ENCODE data around the gene AFF3. TPM values are rescaled to one million over a fixed set of nuclear protein-coding genes. Genes with fewer than 3 reads are reported as not detected.

AFF3 gene
- total RNA-seq, 4 donors from 2014 or later, result 9.0 to 20.2 (median 14.5) TPM

DNA sequence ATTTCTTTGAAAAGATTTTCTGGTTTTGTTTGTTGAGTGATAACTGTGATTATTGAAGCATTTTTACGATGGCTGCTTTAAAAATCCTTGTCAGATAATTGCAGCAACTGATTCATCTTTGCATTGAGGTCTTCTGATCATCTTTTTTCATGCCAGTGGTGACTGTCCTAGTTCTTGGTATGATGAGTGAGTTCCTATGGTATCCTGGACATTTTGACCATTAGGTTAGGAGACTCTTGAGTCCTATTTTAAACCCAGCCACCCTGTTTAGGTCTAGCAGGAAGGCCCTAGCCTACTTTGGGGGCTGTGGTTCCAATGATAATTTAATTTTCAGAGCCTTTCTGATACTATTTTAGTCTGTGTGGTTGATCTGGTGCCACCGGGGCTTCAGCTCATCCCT lies 579.9 kb downstream of the AFF3 start:
- Histone ChIP-seq H3K36me3 (no peaks in the 10 kb centered on the region), H3K9me3 (no peaks in the 10 kb centered on the region), H3K4me1 (no peaks in the 10 kb centered on the region), H3K27me3 (no peaks in the 10 kb centered on the region), H3K27ac (no peak overlapping the region), H3K4me3 (no peak overlapping the region)
- in situ Hi-C loops (cut with MboI; ENCODE audit: low pct_ligation_motif_present in 1 of 4, low pct_unique_long_range_greater_than_20kb in 1 of 4, low sequenced_read_pairs in 3 of 4), result loop anchor here in 2 of 4 donors (10.0 to 25.0 kb wide), 2 partner anchors 692 to 700 kb away; no protein-coding TSS in a partner anchor
- intact Hi-C loops (cut with DNase I; ENCODE audit: low total_unique reads), result no loop called here
- TF ChIP-seq, protein P1, sequence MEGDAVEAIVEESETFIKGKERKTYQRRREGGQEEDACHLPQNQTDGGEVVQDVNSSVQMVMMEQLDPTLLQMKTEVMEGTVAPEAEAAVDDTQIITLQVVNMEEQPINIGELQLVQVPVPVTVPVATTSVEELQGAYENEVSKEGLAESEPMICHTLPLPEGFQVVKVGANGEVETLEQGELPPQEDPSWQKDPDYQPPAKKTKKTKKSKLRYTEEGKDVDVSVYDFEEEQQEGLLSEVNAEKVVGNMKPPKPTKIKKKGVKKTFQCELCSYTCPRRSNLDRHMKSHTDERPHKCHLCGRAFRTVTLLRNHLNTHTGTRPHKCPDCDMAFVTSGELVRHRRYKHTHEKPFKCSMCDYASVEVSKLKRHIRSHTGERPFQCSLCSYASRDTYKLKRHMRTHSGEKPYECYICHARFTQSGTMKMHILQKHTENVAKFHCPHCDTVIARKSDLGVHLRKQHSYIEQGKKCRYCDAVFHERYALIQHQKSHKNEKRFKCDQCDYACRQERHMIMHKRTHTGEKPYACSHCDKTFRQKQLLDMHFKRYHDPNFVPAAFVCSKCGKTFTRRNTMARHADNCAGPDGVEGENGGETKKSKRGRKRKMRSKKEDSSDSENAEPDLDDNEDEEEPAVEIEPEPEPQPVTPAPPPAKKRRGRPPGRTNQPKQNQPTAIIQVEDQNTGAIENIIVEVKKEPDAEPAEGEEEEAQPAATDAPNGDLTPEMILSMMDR (IDR thresholded peaks at IDR 0.05), result no peak
- no peak for TF ChIP-seq EP300 (IDR thresholded peaks at IDR 0.05; ENCODE audit: low read depth)
- no peak for TF ChIP-seq POLR2A (IDR thresholded peaks at IDR 0.05)
- no peak for TF ChIP-seq POLR2AphosphoS5 (IDR thresholded peaks at IDR 0.05)
- DNase-seq, result no peak
- WGBS, 2 donors (ENCODE audit: low coverage in 1 of 2), result 90 to 93% methylated on average over 2 of the region's 2 CpGs

DNA sequence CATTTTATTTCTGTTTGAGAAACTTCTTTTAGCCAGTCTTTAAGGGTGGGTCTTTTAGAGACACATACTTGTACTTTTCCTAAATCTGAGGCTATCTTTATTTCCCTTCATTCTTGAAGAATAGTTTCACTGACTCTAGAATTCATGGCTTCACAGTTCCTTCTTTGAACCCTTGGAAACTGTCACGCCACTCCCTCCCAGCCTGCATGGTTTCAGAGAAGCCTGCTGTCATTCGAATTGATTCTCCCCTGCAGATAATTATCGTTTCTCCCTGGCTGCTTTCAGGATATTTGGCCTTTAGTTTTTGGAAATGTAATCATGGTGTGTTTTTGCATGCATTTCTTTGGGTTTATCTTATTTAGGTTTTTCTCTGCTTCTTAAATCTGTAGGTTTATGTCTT lies 580.6 kb downstream of the AFF3 start:
- no peaks in the 10 kb centered on the region for H3K4me1 ChIP-seq
- H3K27me3 ChIP-seq, result no peaks in the 10 kb centered on the region
- DNase-seq, result no peak
- TF ChIP-seq EP300 (IDR thresholded peaks at IDR 0.05; ENCODE audit: low read depth) (no peak), POLR2A (IDR thresholded peaks at IDR 0.05) (no peak), POLR2AphosphoS5 (IDR thresholded peaks at IDR 0.05) (no peak)
- TF ChIP-seq, protein P1 (IDR thresholded peaks at IDR 0.05), result no peak
- H3K4me3 ChIP-seq, result no peak overlapping the region
- WGBS, 2 donors (ENCODE audit: low coverage in 1 of 2), result 83% methylated on average over 3 of the region's 3 CpGs; no CpG with 5 or more reads in 1 of the 2 donors
- H3K9me3 ChIP-seq, result no peaks in the 10 kb centered on the region
- no peaks in the 10 kb centered on the region for H3K36me3 ChIP-seq
- intact Hi-C loops (cut with DNase I; ENCODE audit: low total_unique reads) (no loop called here), in situ Hi-C loops (cut with MboI; ENCODE audit: low pct_ligation_motif_present in 1 of 4, low pct_unique_long_range_greater_than_20kb in 1 of 4, low sequenced_read_pairs in 3 of 4) (loop anchor here in 2 of 4 donors (10.0 to 25.0 kb wide), 2 partner anchors 693 to 700 kb away; no protein-coding TSS in a partner anchor)
- no peak overlapping the region for H3K27ac ChIP-seq

DNA sequence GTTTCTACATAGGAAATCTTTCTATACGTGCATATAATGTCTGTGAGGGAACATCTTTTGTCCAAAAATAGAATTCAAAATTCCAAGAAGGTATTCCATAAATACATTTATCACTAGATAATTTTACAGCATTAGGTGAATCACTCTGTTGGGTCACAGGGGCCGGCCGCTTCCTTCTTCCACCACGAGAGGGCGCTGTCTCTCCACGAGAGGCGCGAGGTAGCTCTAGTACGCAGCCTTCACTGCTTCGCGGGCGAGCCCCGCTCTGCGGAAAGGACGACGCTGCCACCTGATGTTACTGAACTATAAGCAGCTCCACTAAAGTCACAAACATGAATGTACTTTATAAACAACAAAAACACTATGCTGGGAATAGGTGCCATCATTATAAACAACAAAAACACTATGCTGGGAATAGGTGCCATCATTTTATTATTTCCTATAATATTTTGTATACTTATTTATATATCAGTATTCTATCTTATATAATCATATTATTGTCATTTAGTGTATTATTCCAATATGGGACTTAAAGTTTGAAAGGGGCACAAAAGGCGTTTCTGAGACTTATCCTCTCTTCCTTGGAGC lies 583.2 kb downstream of the AFF3 start:
- DNase-seq, result peak; percentile 85
- WGBS, 2 donors (ENCODE audit: low coverage in 1 of 2), result 5 to 29% methylated on average over 2 to 17 of the region's 17 CpGs
- Histone ChIP-seq H3K36me3 (no peaks in the 10 kb centered on the region), H3K27ac (no peak overlapping the region), H3K4me3 (no peak overlapping the region), H3K27me3 (no peaks in the 10 kb centered on the region), H3K4me1 (no peaks in the 10 kb centered on the region), H3K9me3 (no peaks in the 10 kb centered on the region)
- intact Hi-C loops (cut with DNase I; ENCODE audit: low total_unique reads), result loop anchor here (1.0 to 5.0 kb wide), 3 partner anchors 548 to 701 kb away; no protein-coding TSS in a partner anchor
- in situ Hi-C loops (cut with MboI; ENCODE audit: low pct_ligation_motif_present in 1 of 4, low pct_unique_long_range_greater_than_20kb in 1 of 4, low sequenced_read_pairs in 3 of 4), result loop anchor here in 3 of 4 donors (10.0 to 25.0 kb wide), 3 partner anchors 686 to 703 kb away; no protein-coding TSS in a partner anchor
- no peak for TF ChIP-seq EP300 (IDR thresholded peaks at IDR 0.05; ENCODE audit: low read depth)
- TF ChIP-seq POLR2A (IDR thresholded peaks at IDR 0.05), result no peak
- TF ChIP-seq, protein P1 (IDR thresholded peaks at IDR 0.05), result peak; percentile 94 to 99 (median 98)
- TF ChIP-seq POLR2AphosphoS5 (IDR thresholded peaks at IDR 0.05), result no peak

DNA sequence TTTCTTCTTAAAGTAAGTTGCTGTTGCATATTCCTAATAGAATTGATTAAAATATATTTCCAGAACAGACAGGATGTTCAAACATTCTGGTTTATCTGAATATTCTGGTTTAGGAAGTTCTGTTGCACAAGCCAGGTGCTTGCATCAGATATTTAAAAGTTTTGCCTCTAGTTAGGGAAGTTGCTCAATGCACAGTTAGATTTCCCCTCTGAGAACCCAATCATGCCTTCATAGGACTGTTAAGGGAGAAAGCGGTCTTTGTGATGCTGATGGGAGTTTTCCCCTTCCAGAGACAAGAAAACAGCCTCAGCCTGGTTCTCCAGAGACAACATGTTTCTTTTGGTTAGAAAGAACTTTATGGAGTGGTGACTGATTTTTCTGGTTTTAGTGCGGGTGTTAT lies 587.0 kb downstream of the AFF3 start:
- in situ Hi-C loops (cut with MboI; ENCODE audit: low pct_ligation_motif_present in 1 of 4, low pct_unique_long_range_greater_than_20kb in 1 of 4, low sequenced_read_pairs in 3 of 4), result loop anchor here in 3 of 4 donors (10.0 to 25.0 kb wide), 3 partner anchors 689 to 707 kb away; no protein-coding TSS in a partner anchor
- DNase-seq, result no peak
- Histone ChIP-seq H3K4me1 (no peaks in the 10 kb centered on the region), H3K27me3 (no peaks in the 10 kb centered on the region), H3K9me3 (no peaks in the 10 kb centered on the region), H3K4me3 (no peak overlapping the region), H3K27ac (no peak overlapping the region), H3K36me3 (no peaks in the 10 kb centered on the region)
- no peak for TF ChIP-seq POLR2A (IDR thresholded peaks at IDR 0.05)
- TF ChIP-seq, protein P1 (IDR thresholded peaks at IDR 0.05), result no peak
- no peak for TF ChIP-seq EP300 (IDR thresholded peaks at IDR 0.05; ENCODE audit: low read depth)
- TF ChIP-seq POLR2AphosphoS5 (IDR thresholded peaks at IDR 0.05), result no peak
- WGBS, 2 donors (ENCODE audit: low coverage in 1 of 2), result 71 to 90% methylated on average over 1 to 2 of the region's 2 CpGs
- intact Hi-C loops (cut with DNase I; ENCODE audit: low total_unique reads), result loop anchor here (5.0 kb wide), 2 partner anchors 552 to 687 kb away; no protein-coding TSS in a partner anchor
